ENCODE data around the gene SIGMAR1. TPM values are rescaled to one million over a fixed set of nuclear protein-coding genes. Genes with fewer than 3 reads are reported as not detected.

The SIGMAR1 gene
- total RNA-seq, 1 donor = 71.7 TPM

- H3K4me3 ChIP-seq (ENCODE audit: low read depth, low read length) = no peak overlapping the region
- no peak for TF ChIP-seq CTCF (IDR thresholded peaks at IDR 0.05; ENCODE audit: insufficient read depth, low read depth, low read length)
- no peak for DNase-seq (ENCODE audit: low read depth)
These were observed 30.7 kb downstream of the SIGMAR1 start for GRCh38 chr9:34606905-34607304.

GRCh38 chr9:34606190-34606589 is 31.4 kb downstream of the SIGMAR1 start:
- TF ChIP-seq CTCF (IDR thresholded peaks at IDR 0.05; ENCODE audit: insufficient read depth, low read depth, low read length) = no peak
- DNase-seq (ENCODE audit: low read depth) = no peak
- H3K4me3 ChIP-seq (ENCODE audit: low read depth, low read length) = no peak overlapping the region

- no peak overlapping the region for H3K4me3 ChIP-seq (ENCODE audit: low read depth, low read length)
- peak; percentile 71 for DNase-seq (ENCODE audit: low read depth)
- TF ChIP-seq CTCF (IDR thresholded peaks at IDR 0.05; ENCODE audit: insufficient read depth, low read depth, low read length) = peak; percentile 93
These were observed 33.9 kb downstream of the SIGMAR1 start for GRCh38 chr9:34603610-34604231.

DNA sequence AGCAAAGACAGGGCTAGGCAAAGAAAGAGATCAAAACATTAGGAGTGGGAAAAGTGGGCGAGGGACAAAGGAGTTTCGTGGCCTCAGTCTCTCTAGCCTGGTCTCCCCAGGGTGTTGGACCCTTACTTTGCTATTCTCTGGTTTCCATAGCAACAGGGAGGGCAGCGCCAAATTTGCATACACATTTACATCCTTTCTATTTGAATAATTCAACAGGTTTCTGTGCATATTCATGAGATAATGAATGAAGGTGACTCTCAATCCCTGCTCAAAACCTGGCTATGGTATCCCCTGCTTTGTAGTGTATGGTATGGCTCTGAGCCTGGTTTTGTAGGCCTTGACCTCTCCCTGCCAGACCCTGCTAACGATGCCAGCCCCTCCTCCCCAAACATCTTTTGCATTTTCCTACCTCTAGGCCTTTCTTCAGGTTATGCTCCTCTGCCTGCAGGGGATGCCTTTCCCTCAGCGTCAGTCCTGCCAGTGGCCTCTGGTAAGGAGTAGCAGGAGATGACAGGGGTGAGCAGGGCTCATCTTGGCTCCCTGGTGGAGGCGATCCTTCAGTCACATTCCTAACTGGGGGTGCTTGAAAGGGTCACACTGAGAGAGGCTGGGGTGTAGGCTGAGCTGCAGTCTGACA is 35.5 kb downstream of the SIGMAR1 start:
- no peak for TF ChIP-seq CTCF (IDR thresholded peaks at IDR 0.05; ENCODE audit: insufficient read depth, low read depth, low read length)
- DNase-seq (ENCODE audit: low read depth) = no peak
- H3K4me3 ChIP-seq (ENCODE audit: low read depth, low read length) = no peak overlapping the region

DNA sequence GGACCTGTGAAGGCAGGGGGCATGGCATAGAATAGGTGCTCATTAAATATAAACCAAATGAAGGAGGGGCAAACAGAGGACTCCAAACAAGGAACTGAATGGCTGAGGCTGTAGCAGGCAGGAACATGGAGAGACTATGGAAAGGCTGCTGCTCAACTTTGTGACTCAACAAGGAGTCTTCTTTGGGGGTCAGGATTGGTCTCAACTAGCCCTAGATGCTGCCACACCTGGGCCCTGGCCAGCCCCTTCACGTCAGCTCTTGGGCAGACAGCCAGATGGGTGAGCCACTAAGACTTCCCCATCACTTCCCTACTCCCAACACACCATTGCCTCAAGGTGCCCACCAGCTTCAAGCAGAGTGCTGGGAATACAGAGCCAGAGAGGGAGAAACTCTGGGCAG is 36.7 kb downstream of the SIGMAR1 start:
- TF ChIP-seq CTCF (IDR thresholded peaks at IDR 0.05; ENCODE audit: insufficient read depth, low read depth, low read length) = no peak
- DNase-seq (ENCODE audit: low read depth) = no peak
- no peak overlapping the region for H3K4me3 ChIP-seq (ENCODE audit: low read depth, low read length)

- no peak for TF ChIP-seq CTCF (IDR thresholded peaks at IDR 0.05; ENCODE audit: insufficient read depth, low read depth, low read length)
- no peak for DNase-seq (ENCODE audit: low read depth)
- H3K4me3 ChIP-seq (ENCODE audit: low read depth, low read length) = no peak overlapping the region
These were observed 38.0 kb downstream of the SIGMAR1 start for GRCh38 chr9:34599546-34599945.

DNA sequence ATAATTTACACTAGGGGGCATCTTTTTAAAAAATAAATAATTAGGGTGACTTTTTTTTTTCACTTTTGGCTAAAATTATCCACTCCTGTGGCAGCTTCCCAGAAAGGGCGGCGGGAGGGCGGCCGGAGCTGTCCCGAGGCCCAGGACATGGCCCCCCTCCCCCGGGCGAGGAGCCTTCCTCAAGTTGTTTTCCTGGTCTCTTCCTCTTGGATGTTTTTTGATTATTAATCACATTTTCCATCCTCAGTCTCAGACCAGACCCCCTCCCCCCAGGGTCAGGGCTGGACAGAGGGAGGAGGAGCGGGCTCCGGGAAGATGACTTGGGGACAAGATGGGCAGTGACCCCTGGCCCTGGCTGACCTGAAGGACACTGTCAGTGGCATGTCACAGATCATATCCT is 43.4 kb downstream of the SIGMAR1 start:
- DNase-seq (ENCODE audit: low read depth) = no peak
- TF ChIP-seq CTCF (IDR thresholded peaks at IDR 0.05; ENCODE audit: insufficient read depth, low read depth, low read length) = no peak
- H3K4me3 ChIP-seq (ENCODE audit: low read depth, low read length) = no peak overlapping the region

Measured in fibroblast of villous mesenchyme (primary cell).